ENCODE data around the gene AP1AR. TPM values are rescaled to one million over a fixed set of nuclear protein-coding genes. Genes with fewer than 3 reads are reported as not detected.

The AP1AR gene
- total and polyA plus RNA-seq, 2 of the 8 experiments (the other 6 are each of a cell fraction or from before 2014, with no cell fraction given), result 5.3 to 27.7 TPM

DNA sequence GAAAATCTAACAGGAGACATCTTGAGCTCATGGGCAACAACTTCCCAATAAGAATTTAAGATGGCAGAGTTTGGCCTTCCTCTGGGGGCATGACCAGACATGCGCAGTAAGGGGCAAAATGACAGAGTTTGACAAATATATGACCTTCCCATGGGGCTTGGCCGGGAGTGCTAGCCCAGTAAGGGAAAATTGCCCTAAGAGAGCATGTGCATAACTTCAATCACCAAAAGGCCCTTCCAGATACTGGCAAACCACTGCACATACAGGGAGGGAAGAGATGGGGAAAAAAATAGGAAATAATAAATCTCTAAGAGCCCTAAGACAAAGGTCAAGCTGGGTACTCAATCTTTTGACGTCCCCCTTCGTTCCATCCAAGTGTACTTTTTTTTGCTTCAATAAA, 40.7 kb downstream of the AP1AR start:
- Histone ChIP-seq H4K5ac (ENCODE audit: insufficient read length, low read depth, low read length) (no peak overlapping the region), H3K79me1 (ENCODE audit: low read depth, low read length) (no peaks in the 10 kb centered on the region), H3K36me3 (ENCODE audit: control insufficient read depth in 2 of 4, insufficient read depth in 4 of 4, low read length in 3 of 4) (peaks cover 0 to 17% (median 2%) of the 10 kb centered on the region in 4 experiments; a peak in 2 of 8 replicates), H3K18ac (ENCODE audit: extremely low read depth, low read length) (no peak overlapping the region), H3K23ac (ENCODE audit: insufficient read length) (no peak overlapping the region), H3K9me3 (ENCODE audit: insufficient read depth in 2 of 2, low read depth in 1 of 2, low read length in 1 of 2) (no peaks in the 10 kb centered on the region), H2BK5ac (ENCODE audit: low read depth, low read length) (no peak overlapping the region), H4K8ac (ENCODE audit: extremely low read depth, insufficient read depth, low read length) (no peak overlapping the region), H2BK12ac (ENCODE audit: low read depth, low read length) (no peak overlapping the region), H3K9ac (replicated peaks in 1 of 4; ENCODE audit: extremely low read depth in 1 of 4, low read depth in 3 of 4, low read length in 3 of 4) (no peak overlapping the region), H2BK15ac (ENCODE audit: low read length) (no peak overlapping the region), H3K27ac (ENCODE audit: low read depth, low read length) (no peak overlapping the region), H3K4me3 (ENCODE audit: extremely low read depth in 1 of 4, insufficient read depth in 2 of 4, low read depth in 3 of 4, low read length in 4 of 4) (no peak overlapping the region), H2BK20ac (ENCODE audit: low read length) (no peak overlapping the region), H2BK120ac (replicated peaks; ENCODE audit: low read depth, low read length) (no peak overlapping the region), H3K23me2 (ENCODE audit: low read depth, low read length) (no peaks in the 10 kb centered on the region), H3K27me3 (replicated peaks in 1 of 4; ENCODE audit: control insufficient read depth in 3 of 4, extremely low read depth in 1 of 4, insufficient read depth in 3 of 4, low read length in 3 of 4) (no peaks in the 10 kb centered on the region), H4K91ac (replicated peaks; ENCODE audit: insufficient read length, low read length) (no peak overlapping the region), H3K79me2 (ENCODE audit: control insufficient read depth in 1 of 2, insufficient read depth in 2 of 2, low read length in 2 of 2) (no peaks in the 10 kb centered on the region), H3K14ac (ENCODE audit: insufficient read length) (no peak overlapping the region), H3K56ac (replicated peaks; ENCODE audit: insufficient read length, low read depth, low read length) (no peak overlapping the region), H3K4ac (replicated peaks; ENCODE audit: insufficient read length, low read depth, low read length) (no peak overlapping the region), H2AK5ac (ENCODE audit: low read depth, low read length) (no peak overlapping the region), H4K20me1 (replicated peaks in 1 of 2; ENCODE audit: control insufficient read depth in 1 of 2, insufficient read depth in 2 of 2, low read length in 2 of 2) (no peaks in the 10 kb centered on the region), H3K4me1 (replicated peaks in 1 of 4; ENCODE audit: control insufficient read depth in 3 of 4, insufficient read depth in 4 of 4, low read length in 3 of 4) (peaks cover 2 to 11% (median 5%) of the 10 kb centered on the region in 4 experiments; a peak in 5 of 7 replicates), H2AFZ (ENCODE audit: low read length) (no peak overlapping the region), H3K4me2 (ENCODE audit: insufficient read depth in 1 of 2, low read depth in 2 of 2, low read length in 2 of 2) (no peak overlapping the region)
- no peak for FAIRE-seq
- no peak for DNase-seq (ENCODE audit: low read depth in 1 of 2, low spot score in 2 of 2)
- ChIA-PET POLR2A (ENCODE audit: partially characterized antibody) (interaction anchor here (1.2 to 1.7 kb wide), 2 partner anchors 13 to 15 kb away, joined by 3 to 9 read pairs; partner anchors contain the start of gene TIFA), CTCF (ENCODE audit: partially characterized antibody) (interaction anchor here (0.8 to 2.1 kb wide), 5 partner anchors 9 to 173 kb away, joined by 3 to 6 read pairs (median 3); no protein-coding TSS in a partner anchor)
- WGBS, 2 experiments (ENCODE audit: extremely low coverage in 1 of 2, insufficient coverage in 1 of 2, insufficient read length in 1 of 2, insufficient replicate concordance in 2 of 2, low coverage in 1 of 2, low lambda C conversion rate in 2 of 2, missing lambda C conversion rate in 1 of 2), result 97% methylated on average over 4 of the region's 4 CpGs; no CpG with 5 or more reads in 1 of the 2 experiments
- TF ChIP-seq SUZ12 (IDR thresholded peaks at IDR 0.05; ENCODE audit: low read length) (no peak), PHF8 (conservative IDR thresholded peaks at IDR 0.05; ENCODE audit: low read depth, low read length) (no peak), RAD21 (IDR thresholded peaks at IDR 0.05 in 1 of 2, conservative IDR thresholded peaks at IDR 0.05 in 1 of 2; ENCODE audit: low read depth in 2 of 2, low read length in 2 of 2) (no peak), JUN (IDR thresholded peaks at IDR 0.05; ENCODE audit: low read depth, low read length) (no peak), E2F6 (IDR thresholded peaks at IDR 0.05) (no peak), SP2 (IDR thresholded peaks at IDR 0.05; ENCODE audit: low read length) (no peak), BCL11A (IDR thresholded peaks at IDR 0.05; ENCODE audit: low read depth in 2 of 2, low read length in 2 of 2) (no peak), SRF (IDR thresholded peaks at IDR 0.05; ENCODE audit: low read depth, low read length) (no peak), CBX5 (IDR thresholded peaks at IDR 0.05; ENCODE audit: low read depth, low read length) (no peak), ASH2L (IDR thresholded peaks at IDR 0.05; ENCODE audit: low read length) (no peak), KDM5A (IDR thresholded peaks at IDR 0.05; ENCODE audit: low read length) (no peak), POLR2AphosphoS5 (IDR thresholded peaks at IDR 0.05; ENCODE audit: low read depth, low read length) (no peak)
